Neural progenitor cell (in vitro differentiated cells): ENCODE measurements around the gene RRM2. TPM values are rescaled to one million over a fixed set of nuclear protein-coding genes. Genes with fewer than 3 reads are reported as not detected.

Experiments
- DNase-seq: peaks from one replicate; pipeline ENCODE4 v3.0.0-alpha.2; 2016; ENCODE audit warnings: low spot score
- H2AFZ ChIP-seq: fragments of 200-600 bp; sonication (generic); replicated peaks from 2 replicates; pipeline ENCODE4 v1.6.1; 2016; ENCODE audit warnings: antibody characterized with exemption
- H3F3A ChIP-seq: fragments of 200-600 bp; sonication (generic); 2 replicates; pipeline ENCODE4 v1.6.1; 2016; ENCODE audit warnings: antibody characterized with exemption, low read depth
- H3K27ac ChIP-seq: fragments of 200-600 bp; sonication (generic); 2 replicates; pipeline ENCODE4 v1.5.1; 2016; ENCODE audit warnings: mild to moderate bottlenecking
- H3K27me3 ChIP-seq: fragments of 200-600 bp; sonication (generic); 2 replicates; pipeline ENCODE4 v1.6.1; 2016; ENCODE audit warnings: mild to moderate bottlenecking, moderate library complexity
- H3K36me3 ChIP-seq: fragments of 200-600 bp; sonication (generic); 2 replicates; pipeline ENCODE4 v1.5.1; 2016
- H3K4me1 ChIP-seq: fragments of 200-600 bp; sonication (generic); 2 replicates; pipeline ENCODE4 v1.6.1; 2016; ENCODE audit warnings: mixed run types
- H3K4me2 ChIP-seq: fragments of 200-600 bp; sonication (generic); 2 replicates; pipeline ENCODE4 v1.6.1; 2016
- H3K4me3 ChIP-seq: fragments of 200-600 bp; sonication (generic); 2 replicates; pipeline ENCODE4 v1.5.1; 2016
- H3K79me2 ChIP-seq: fragments of 200-600 bp; sonication (generic); 2 replicates; pipeline ENCODE4 v1.6.1; 2016; ENCODE audit warnings: low read depth
- H3K9ac ChIP-seq: fragments of 200-600 bp; sonication (generic); 2 replicates; pipeline ENCODE4 v1.6.1; 2016
- H3K9me3 ChIP-seq: fragments of 200-600 bp; sonication (generic); 2 replicates; pipeline ENCODE4 v1.5.1; 2016; ENCODE audit warnings: low read depth
- H4K20me1 ChIP-seq: fragments of 200-600 bp; sonication (generic); 2 replicates; pipeline ENCODE4 v1.6.1; 2016; ENCODE audit warnings: low read depth
- H3K27ac Mint-ChIP-seq: 3 replicates; pipeline ENCODE4 v1.8.0; 2021; ENCODE audit warnings: mixed read lengths
- H3K27me3 Mint-ChIP-seq: 2 replicates; pipeline ENCODE4 v1.8.0; 2022; ENCODE audit warnings: low read depth, mild to moderate bottlenecking, inconsistent platforms, moderate library complexity, mixed read lengths; ENCODE audit not compliant: insufficient read depth
- H3K36me3 Mint-ChIP-seq: 3 replicates; pipeline ENCODE4 v1.8.0; 2021; ENCODE audit warnings: mixed read lengths
- H3K4me1 Mint-ChIP-seq: 3 replicates; pipeline ENCODE4 v1.8.0; 2021; ENCODE audit warnings: mixed read lengths
- H3K4me3 Mint-ChIP-seq: 3 replicates; pipeline ENCODE4 v1.8.0; 2021; ENCODE audit warnings: mild to moderate bottlenecking, moderate library complexity, mixed read lengths
- H3K9me3 Mint-ChIP-seq: 3 replicates; pipeline ENCODE4 v1.8.0; 2020; ENCODE audit warnings: mixed read lengths
- EZH2 ChIP-seq: fragments of 200-600 bp; sonication (generic); IDR thresholded peaks from 2 replicates; pipeline ENCODE4 v1.6.1; 2017; ENCODE audit warnings: antibody characterized with exemption, mild to moderate bottlenecking, moderate library complexity
- EZH2phosphoT487 ChIP-seq: fragments of 200-600 bp; sonication (generic); IDR thresholded peaks from 2 replicates; pipeline ENCODE4 v1.6.1; 2017; ENCODE audit warnings: antibody characterized with exemption
- total RNA-seq: library from RNA; depleted of rRNA; stranded (reverse); fragments of >200 nt; gene quantifications from 2 replicates; pipeline ENCODE4 v1.2.3, GENCODE V29; 2015; ENCODE audit warnings: low replicate concordance
- TF ChIP-seq, protein P1 (sequence below): fragments of 200-600 bp; sonication (generic); IDR thresholded peaks from 2 replicates; pipeline ENCODE4 v1.5.1; 2017; ENCODE audit warnings: antibody characterized with exemption, mild to moderate bottlenecking

Gene RRM2
- total RNA-seq, 1 donor from 2014 or later, result 66.0 TPM

DNA sequence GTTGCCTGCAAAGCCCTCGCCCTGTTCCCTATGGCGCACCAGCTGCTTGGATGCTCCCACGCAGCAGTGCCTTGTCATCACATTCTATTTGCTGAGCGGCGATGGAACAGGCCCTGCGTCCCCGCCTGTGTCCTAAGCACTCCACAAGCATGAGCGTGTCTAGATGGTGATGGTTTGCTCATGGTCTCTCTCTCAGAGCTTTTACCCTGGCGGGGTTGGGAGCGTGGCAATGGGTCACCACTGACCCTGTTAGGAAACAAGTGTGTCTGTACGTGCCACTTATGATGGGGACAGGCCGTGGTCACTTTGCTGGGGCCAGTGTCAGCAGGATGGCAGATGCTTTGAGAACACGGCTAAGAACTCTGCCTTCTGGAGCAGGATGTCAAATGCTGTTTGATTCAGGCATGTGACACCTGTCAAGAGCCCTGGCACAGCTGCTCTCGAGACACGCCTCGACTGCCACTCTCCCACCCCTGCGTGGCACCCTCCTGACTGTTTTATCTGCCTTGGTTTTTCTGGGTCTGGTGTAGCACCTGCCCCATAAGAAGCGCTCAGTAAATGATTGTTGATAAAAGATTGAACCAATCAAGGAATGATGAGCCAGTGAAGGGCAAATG is 44.2 kb downstream of the RRM2 start:
- Histone ChIP-seq H3K36me3 (no peaks in the 10 kb centered on the region), H3F3A (peaks cover 7% of the 10 kb centered on the region), H3K79me2 (no peaks in the 10 kb centered on the region), H3K27ac (no peak overlapping the region), H3K4me1 (peaks cover 16% of the 10 kb centered on the region), H2AFZ (no peak overlapping the region), H3K9me3 (no peaks in the 10 kb centered on the region), H3K4me2 (no peak overlapping the region), H3K9ac (no peak overlapping the region), H4K20me1 (peaks cover 11% of the 10 kb centered on the region), H3K4me3 (no peak overlapping the region), H3K27me3 (no peaks in the 10 kb centered on the region)
- TF ChIP-seq, protein P1, sequence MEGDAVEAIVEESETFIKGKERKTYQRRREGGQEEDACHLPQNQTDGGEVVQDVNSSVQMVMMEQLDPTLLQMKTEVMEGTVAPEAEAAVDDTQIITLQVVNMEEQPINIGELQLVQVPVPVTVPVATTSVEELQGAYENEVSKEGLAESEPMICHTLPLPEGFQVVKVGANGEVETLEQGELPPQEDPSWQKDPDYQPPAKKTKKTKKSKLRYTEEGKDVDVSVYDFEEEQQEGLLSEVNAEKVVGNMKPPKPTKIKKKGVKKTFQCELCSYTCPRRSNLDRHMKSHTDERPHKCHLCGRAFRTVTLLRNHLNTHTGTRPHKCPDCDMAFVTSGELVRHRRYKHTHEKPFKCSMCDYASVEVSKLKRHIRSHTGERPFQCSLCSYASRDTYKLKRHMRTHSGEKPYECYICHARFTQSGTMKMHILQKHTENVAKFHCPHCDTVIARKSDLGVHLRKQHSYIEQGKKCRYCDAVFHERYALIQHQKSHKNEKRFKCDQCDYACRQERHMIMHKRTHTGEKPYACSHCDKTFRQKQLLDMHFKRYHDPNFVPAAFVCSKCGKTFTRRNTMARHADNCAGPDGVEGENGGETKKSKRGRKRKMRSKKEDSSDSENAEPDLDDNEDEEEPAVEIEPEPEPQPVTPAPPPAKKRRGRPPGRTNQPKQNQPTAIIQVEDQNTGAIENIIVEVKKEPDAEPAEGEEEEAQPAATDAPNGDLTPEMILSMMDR, result no peak
- no peak for TF ChIP-seq EZH2phosphoT487
- no peak for TF ChIP-seq EZH2
- Mint-ChIP-seq H3K27me3 (peaks cover 9% of the 10 kb centered on the region), H3K4me1 (peaks cover 63% of the 10 kb centered on the region), H3K9me3 (no peaks in the 10 kb centered on the region), H3K36me3 (peaks cover 1% of the 10 kb centered on the region), H3K4me3 (no peak overlapping the region), H3K27ac (peak overlapping the region; percentile 44)
- DNase-seq, result no peak

DNA sequence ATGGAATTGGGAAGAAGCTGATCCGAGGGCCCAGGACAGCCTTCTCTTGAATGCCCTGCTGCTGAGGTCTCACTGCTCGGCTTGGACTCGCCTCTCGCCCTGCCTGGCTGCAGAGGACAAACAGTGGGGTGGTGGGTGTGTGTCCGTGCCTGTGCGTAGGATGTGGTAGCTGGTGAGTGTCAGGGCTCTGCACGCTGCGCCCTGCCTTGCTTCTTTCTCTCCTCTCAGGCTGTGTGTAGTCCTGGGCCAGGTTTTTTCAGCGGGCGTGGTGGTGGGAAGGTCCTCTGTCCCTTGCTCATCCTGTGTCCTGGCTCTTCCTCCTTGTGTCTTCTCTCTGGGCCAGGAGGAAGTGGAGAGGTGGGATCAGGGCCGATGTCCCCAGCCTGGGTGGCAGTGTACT is 44.8 kb downstream of the RRM2 start:
- H3K27ac Mint-ChIP-seq, result peak overlapping the region; percentile 78
- no peak for DNase-seq
- Histone ChIP-seq H3K79me2 (no peaks in the 10 kb centered on the region), H3K4me3 (no peak overlapping the region), H3F3A (peaks cover 7% of the 10 kb centered on the region), H3K36me3 (no peaks in the 10 kb centered on the region), H4K20me1 (peaks cover 11% of the 10 kb centered on the region), H3K27ac (no peak overlapping the region), H3K9ac (no peak overlapping the region), H3K4me1 (peaks cover 20% of the 10 kb centered on the region), H3K27me3 (no peaks in the 10 kb centered on the region), H3K9me3 (no peaks in the 10 kb centered on the region), H3K4me2 (no peak overlapping the region), H2AFZ (no peak overlapping the region)
- TF ChIP-seq EZH2 (no peak), EZH2phosphoT487 (no peak)
- TF ChIP-seq, protein P1, result no peak
- no peaks in the 10 kb centered on the region for H3K9me3 Mint-ChIP-seq
- H3K27me3 Mint-ChIP-seq, result peaks cover 8% of the 10 kb centered on the region
- no peak overlapping the region for H3K4me3 Mint-ChIP-seq
- peaks cover 6% of the 10 kb centered on the region for H3K36me3 Mint-ChIP-seq
- H3K4me1 Mint-ChIP-seq, result peaks cover 63% of the 10 kb centered on the region

DNA sequence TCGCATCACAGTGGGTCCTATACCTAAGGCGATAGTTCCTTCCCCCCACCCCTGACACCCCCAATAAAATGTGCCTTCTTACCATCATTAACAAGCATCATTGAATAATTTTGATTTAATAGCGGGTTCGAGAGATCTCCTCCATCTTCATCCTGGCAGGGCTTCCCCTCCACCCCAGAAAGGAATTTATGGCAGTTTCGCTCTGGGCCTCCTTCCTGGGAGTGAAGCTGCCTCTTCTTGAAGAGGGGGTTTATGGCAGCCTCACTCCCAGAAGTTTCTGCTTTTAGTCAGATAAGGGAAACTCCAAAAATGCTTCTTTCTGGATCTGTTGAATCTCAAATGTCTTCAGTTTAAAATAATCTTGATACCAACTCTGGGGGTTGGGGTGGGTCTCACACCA is 45.7 kb downstream of the RRM2 start:
- H3K4me3 ChIP-seq, result no peak overlapping the region
- Mint-ChIP-seq H3K4me3 (no peak overlapping the region), H3K36me3 (peaks cover 8% of the 10 kb centered on the region), H3K9me3 (no peaks in the 10 kb centered on the region), H3K4me1 (peaks cover 63% of the 10 kb centered on the region), H3K27ac (no peak overlapping the region), H3K27me3 (peaks cover 5% of the 10 kb centered on the region)
- H3F3A ChIP-seq, result no peaks in the 10 kb centered on the region
- no peak overlapping the region for H3K9ac ChIP-seq
- no peaks in the 10 kb centered on the region for H3K9me3 ChIP-seq
- peaks cover 5% of the 10 kb centered on the region for H4K20me1 ChIP-seq
- no peaks in the 10 kb centered on the region for H3K27me3 ChIP-seq
- no peaks in the 10 kb centered on the region for H3K79me2 ChIP-seq
- peaks cover 19% of the 10 kb centered on the region for H3K4me1 ChIP-seq
- no peaks in the 10 kb centered on the region for H3K36me3 ChIP-seq
- TF ChIP-seq EZH2phosphoT487, result no peak
- no peak for TF ChIP-seq EZH2
- TF ChIP-seq, protein P1, result no peak
- H2AFZ ChIP-seq, result no peak overlapping the region
- H3K27ac ChIP-seq, result no peak overlapping the region
- no peak overlapping the region for H3K4me2 ChIP-seq
- DNase-seq, result no peak
